Caco-2 (cell line): ENCODE measurements around the gene SIGLEC14. TPM values are rescaled to one million over a fixed set of nuclear protein-coding genes. Genes with fewer than 3 reads are reported as not detected.

ENCODE experiments used
- BruUV-seq: library from RNA; stranded (reverse); fragments of 400-500 nt; replicated peaks from 2 replicates; lab custom pipeline; 2021; lab: Mats Ljungman, UMichigan
- CTCF ChIA-PET: fragments of 300-600 bp; sonication (Branson Sonifier 250); formaldehyde crosslinking; loops from one replicate; lab custom pipeline; 2022; ENCODE audit warnings: antibody characterized with exemption; lab: Charles Lee
- POLR2A ChIA-PET: fragments of 300-600 bp; sonication (Branson Sonifier 250); formaldehyde crosslinking; loops from one replicate; lab custom pipeline; 2022; ENCODE audit warnings: antibody characterized with exemption; lab: Charles Lee
- DNase-seq, 2 experiments: peaks; one replicate each; pipeline versions ENCODE4 v3.0.0 to v3.0.0-alpha.2; 2020 to 2022
- H3K27me3 ChIP-seq: replicated peaks from 2 replicates; pipeline ENCODE4 v1.6.0; 2011; ENCODE audit warnings: low read length; ENCODE audit not compliant: control insufficient read depth, insufficient read depth
- H3K36me3 ChIP-seq: 2 replicates; pipeline ENCODE4 v1.5.1; 2011; ENCODE audit warnings: low read length; ENCODE audit not compliant: control insufficient read depth, insufficient read depth
- H3K4me1 ChIP-seq: fragments of 250-450 bp; sonication (Bioruptor Pico); 2 replicates; pipeline ENCODE4 v1.5.1; 2020; ENCODE audit warnings: mild to moderate bottlenecking
- H3K4me3 ChIP-seq: 2 replicates; pipeline ENCODE4 v1.5.1; 2011; ENCODE audit warnings: low read depth, mild to moderate bottlenecking, control low read depth, low read length
- H3K9me3 ChIP-seq: fragments of 250-450 bp; sonication (Bioruptor Pico); 2 replicates; pipeline ENCODE4 v1.5.1; 2020; ENCODE audit warnings: mild to moderate bottlenecking, moderate library complexity
- H3K27ac Mint-ChIP-seq: one replicate; pipeline ENCODE4 v1.8.0; 2022; ENCODE audit warnings: mixed read lengths; ENCODE audit not compliant: unreplicated experiment
- H3K27me3 Mint-ChIP-seq: one replicate; pipeline ENCODE4 v1.8.0; 2022; ENCODE audit warnings: mixed read lengths; ENCODE audit not compliant: insufficient read depth, unreplicated experiment
- H3K36me3 Mint-ChIP-seq: one replicate; pipeline ENCODE4 v1.8.0; 2022; ENCODE audit warnings: mild to moderate bottlenecking, mixed read lengths; ENCODE audit not compliant: insufficient read depth, unreplicated experiment
- H3K4me1 Mint-ChIP-seq: one replicate; pipeline ENCODE4 v1.8.0; 2022; ENCODE audit warnings: low read depth, mixed read lengths; ENCODE audit not compliant: unreplicated experiment
- H3K4me3 Mint-ChIP-seq: one replicate; pipeline ENCODE4 v1.8.0; 2022; ENCODE audit warnings: mild to moderate bottlenecking, moderate library complexity, mixed read lengths; ENCODE audit not compliant: unreplicated experiment
- H3K9me3 Mint-ChIP-seq: one replicate; pipeline ENCODE4 v1.8.0; 2022; ENCODE audit warnings: mixed read lengths; ENCODE audit not compliant: unreplicated experiment
- CTCF ChIP-seq, 2 experiments: fragments of 200-600 bp in 1 of 2; IDR thresholded peaks; 1 replicate in 1 of 2; 2 replicates in 1 of 2; pipeline versions ENCODE4 v1.5.1 to v1.8.0; 2011 to 2022; ENCODE audit warnings: antibody characterized with exemption in 1 of 2, control low read depth in 1 of 2, inconsistent platforms in 1 of 2, low read depth in 1 of 2, low read length in 1 of 2, mild to moderate bottlenecking in 1 of 2, moderate library complexity in 1 of 2; ENCODE audit not compliant: insufficient read depth in 1 of 2, severe bottlenecking in 1 of 2, unreplicated experiment in 1 of 2
- intact Hi-C: fragments of 100-400 bp; cut with micrococcal nuclease; formaldehyde crosslinking; loops from one replicate; pipeline ENCODE4 v1.10.0; 2022; ENCODE audit not compliant: unreplicated experiment
- total RNA-seq: library from RNA; stranded (reverse); gene quantifications from 2 replicates; pipeline ENCODE4 v1.2.3, GENCODE V29; 2022

SIGLEC14 gene
- total RNA-seq, 1 experiment from 2014 or later, result not detected

GRCh38 chr19:51640386-51640785 is 6.2 kb downstream of the SIGLEC14 start:
- no peak for DNase-seq
- Mint-ChIP-seq H3K9me3 (peaks cover 14% of the 10 kb centered on the region), H3K4me3 (no peak overlapping the region), H3K27me3 (peaks cover 12% of the 10 kb centered on the region), H3K4me1 (peaks cover 7% of the 10 kb centered on the region), H3K27ac (no peak overlapping the region), H3K36me3 (no peaks in the 10 kb centered on the region)
- TF ChIP-seq CTCF (IDR thresholded peaks at IDR 0.05; ENCODE audit: insufficient read depth in 1 of 2, low read depth in 1 of 2, low read length in 1 of 2, severe bottlenecking in 1 of 2, unreplicated experiment in 1 of 2), result no peak
- Histone ChIP-seq H3K27me3 (no peaks in the 10 kb centered on the region), H3K4me1 (0 out of 2 replicates have a peak, but pooled peaks cover 3% of the 10 kb centered on the region), H3K9me3 (0 out of 2 replicates have a peak, but pooled peaks cover 5% of the 10 kb centered on the region), H3K36me3 (no peaks in the 10 kb centered on the region), H3K4me3 (no peak overlapping the region)
- ChIA-PET CTCF (interaction anchor here (0.7 kb wide), 1 partner anchor 21 kb away, joined by 3 read pairs; no protein-coding TSS in a partner anchor), POLR2A (no interaction called here)
- no TSS peak for BruUV-seq
- intact Hi-C loops, result no loop called here

- Mint-ChIP-seq H3K4me1 (peaks cover 6% of the 10 kb centered on the region), H3K27me3 (peaks cover 12% of the 10 kb centered on the region), H3K36me3 (no peaks in the 10 kb centered on the region), H3K27ac (no peak overlapping the region), H3K4me3 (no peak overlapping the region), H3K9me3 (peaks cover 14% of the 10 kb centered on the region)
- Histone ChIP-seq H3K27me3 (no peaks in the 10 kb centered on the region), H3K9me3 (0 out of 2 replicates have a peak, but pooled peaks cover 5% of the 10 kb centered on the region), H3K36me3 (no peaks in the 10 kb centered on the region), H3K4me1 (0 out of 2 replicates have a peak, but pooled peaks cover 3% of the 10 kb centered on the region), H3K4me3 (no peak overlapping the region)
- TF ChIP-seq CTCF (IDR thresholded peaks at IDR 0.05; ENCODE audit: insufficient read depth in 1 of 2, low read depth in 1 of 2, low read length in 1 of 2, severe bottlenecking in 1 of 2, unreplicated experiment in 1 of 2), result no peak
- BruUV-seq, result no TSS peak
- no peak for DNase-seq
- ChIA-PET POLR2A (no interaction called here), CTCF (interaction anchor here (0.6 to 0.7 kb wide), 3 partner anchors 21 to 88 kb away, joined by 3 read pairs; no protein-coding TSS in a partner anchor)
- intact Hi-C loops, result no loop called here
These were observed 6.7 kb downstream of the SIGLEC14 start for GRCh38 chr19:51639916-51640315.

- no peak overlapping the region for H3K4me3 Mint-ChIP-seq
- no peaks in the 10 kb centered on the region for H3K4me1 Mint-ChIP-seq
- no peaks in the 10 kb centered on the region for H3K4me1 ChIP-seq
- H3K9me3 ChIP-seq, result 0 out of 2 replicates have a peak, but pooled peaks cover 5% of the 10 kb centered on the region
- peaks cover 5% of the 10 kb centered on the region for H3K27me3 Mint-ChIP-seq
- ChIA-PET POLR2A (no interaction called here), CTCF (no interaction called here)
- no peaks in the 10 kb centered on the region for H3K36me3 ChIP-seq
- TF ChIP-seq CTCF (IDR thresholded peaks at IDR 0.05; ENCODE audit: insufficient read depth in 1 of 2, low read depth in 1 of 2, low read length in 1 of 2, severe bottlenecking in 1 of 2, unreplicated experiment in 1 of 2), result peak; percentile 14 to 45
- H3K4me3 ChIP-seq, result no peak overlapping the region
- H3K36me3 Mint-ChIP-seq, result no peaks in the 10 kb centered on the region
- no TSS peak for BruUV-seq
- intact Hi-C loops, result no loop called here
- H3K27me3 ChIP-seq, result no peaks in the 10 kb centered on the region
- peaks cover 14% of the 10 kb centered on the region for H3K9me3 Mint-ChIP-seq
- no peak for DNase-seq
- no peak overlapping the region for H3K27ac Mint-ChIP-seq
These were observed 9.2 kb downstream of the SIGLEC14 start for GRCh38 chr19:51637362-51637978.
